ENCODE data around the gene HOPX.

Gene HOPX

GRCh38 chr4:56691425-56691824, 10.3 kb upstream of the HOPX start:
- CTCF ChIA-PET, result no interaction called here

GRCh38 chr4:56690393-56690792, 9.3 kb upstream of the HOPX start:
- CTCF ChIA-PET, result no interaction called here
- TF ChIP-seq CTCF (IDR thresholded peaks at IDR 0.05; ENCODE audit: insufficient read depth, low read length, missing control alignments), result no peak
- no peak for DNase-seq (ENCODE audit: low read depth, low spot score)
- H3K4me3 ChIP-seq (ENCODE audit: low read depth, low read length), result no peak overlapping the region
- POLR2A ChIA-PET, result no interaction called here

More at GRCh38 chr4:56691425-56691824, 10.3 kb upstream of the HOPX start:
- no peak for DNase-seq (ENCODE audit: low read depth, low spot score)
- POLR2A ChIA-PET, result no interaction called here
- no peak for TF ChIP-seq CTCF (IDR thresholded peaks at IDR 0.05; ENCODE audit: insufficient read depth, low read length, missing control alignments)
- no peak overlapping the region for H3K4me3 ChIP-seq (ENCODE audit: low read depth, low read length)

GRCh38 chr4:56689201-56689969, 8.3 kb upstream of the HOPX start:
- TF ChIP-seq CTCF (IDR thresholded peaks at IDR 0.05; ENCODE audit: insufficient read depth, low read length, missing control alignments), result no peak
- POLR2A ChIA-PET, result no interaction called here
- H3K4me3 ChIP-seq (ENCODE audit: low read depth, low read length), result no peak overlapping the region
- DNase-seq (ENCODE audit: low read depth, low spot score), result no peak
- CTCF ChIA-PET, result no interaction called here

GRCh38 chr4:56688094-56688647, 7.1 kb upstream of the HOPX start:
- no peak for TF ChIP-seq CTCF (IDR thresholded peaks at IDR 0.05; ENCODE audit: insufficient read depth, low read length, missing control alignments)
- no peak for DNase-seq (ENCODE audit: low read depth, low spot score)
- POLR2A ChIA-PET, result no interaction called here
- CTCF ChIA-PET, result no interaction called here
- H3K4me3 ChIP-seq (ENCODE audit: low read depth, low read length), result no peak overlapping the region

- no peak overlapping the region for H3K4me3 ChIP-seq (ENCODE audit: low read depth, low read length)
- no peak for DNase-seq (ENCODE audit: low read depth, low spot score)
- POLR2A ChIA-PET, result no interaction called here
- CTCF ChIA-PET, result no interaction called here
- TF ChIP-seq CTCF (IDR thresholded peaks at IDR 0.05; ENCODE audit: insufficient read depth, low read length, missing control alignments), result no peak
Observed at GRCh38 chr4:56686537-56687231, 5.6 kb upstream of the HOPX start.

GRCh38 chr4:56684320-56685050, 3.4 kb upstream of the HOPX start:
- DNase-seq (ENCODE audit: low read depth, low spot score), result no peak
- POLR2A ChIA-PET, result no interaction called here
- TF ChIP-seq CTCF (IDR thresholded peaks at IDR 0.05; ENCODE audit: insufficient read depth, low read length, missing control alignments), result no peak
- no peak overlapping the region for H3K4me3 ChIP-seq (ENCODE audit: low read depth, low read length)
- CTCF ChIA-PET, result no interaction called here

Measured in AG04449 (cell line).